ENCODE measurements around the gene MIEF1.

MIEF1 gene

DNA sequence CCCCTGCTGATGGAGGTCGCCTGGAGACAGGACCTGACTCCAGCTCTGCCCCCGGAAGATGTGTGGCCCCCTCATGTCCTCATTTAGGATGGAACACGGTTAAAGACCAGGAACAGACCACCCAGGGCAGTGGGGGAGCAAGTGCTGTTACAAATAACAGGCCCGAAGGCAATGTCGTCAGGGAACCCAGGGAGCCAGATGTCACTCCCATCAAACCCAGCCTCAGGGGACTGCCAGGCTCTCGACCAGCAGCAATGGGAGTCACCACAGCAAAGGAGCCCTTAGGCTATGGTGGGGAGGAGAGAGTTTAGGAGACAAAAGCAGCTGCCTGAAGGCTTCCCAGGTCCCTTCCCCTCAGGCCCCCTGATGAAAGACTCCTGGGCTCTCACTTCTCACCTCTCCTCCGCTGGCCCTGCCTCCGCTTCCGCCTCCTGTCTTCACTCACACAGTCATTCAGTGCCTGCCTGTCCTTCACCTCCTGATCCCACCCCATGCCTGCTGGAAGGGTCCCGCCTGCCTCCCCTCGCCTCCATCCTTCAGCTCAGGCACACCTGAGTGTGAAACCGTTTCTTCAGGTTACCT is 26.1 kb downstream of the MIEF1 start:
- DNase-seq (ENCODE audit: low read depth in 4 of 4, low spot score in 1 of 4): no peak

DNA sequence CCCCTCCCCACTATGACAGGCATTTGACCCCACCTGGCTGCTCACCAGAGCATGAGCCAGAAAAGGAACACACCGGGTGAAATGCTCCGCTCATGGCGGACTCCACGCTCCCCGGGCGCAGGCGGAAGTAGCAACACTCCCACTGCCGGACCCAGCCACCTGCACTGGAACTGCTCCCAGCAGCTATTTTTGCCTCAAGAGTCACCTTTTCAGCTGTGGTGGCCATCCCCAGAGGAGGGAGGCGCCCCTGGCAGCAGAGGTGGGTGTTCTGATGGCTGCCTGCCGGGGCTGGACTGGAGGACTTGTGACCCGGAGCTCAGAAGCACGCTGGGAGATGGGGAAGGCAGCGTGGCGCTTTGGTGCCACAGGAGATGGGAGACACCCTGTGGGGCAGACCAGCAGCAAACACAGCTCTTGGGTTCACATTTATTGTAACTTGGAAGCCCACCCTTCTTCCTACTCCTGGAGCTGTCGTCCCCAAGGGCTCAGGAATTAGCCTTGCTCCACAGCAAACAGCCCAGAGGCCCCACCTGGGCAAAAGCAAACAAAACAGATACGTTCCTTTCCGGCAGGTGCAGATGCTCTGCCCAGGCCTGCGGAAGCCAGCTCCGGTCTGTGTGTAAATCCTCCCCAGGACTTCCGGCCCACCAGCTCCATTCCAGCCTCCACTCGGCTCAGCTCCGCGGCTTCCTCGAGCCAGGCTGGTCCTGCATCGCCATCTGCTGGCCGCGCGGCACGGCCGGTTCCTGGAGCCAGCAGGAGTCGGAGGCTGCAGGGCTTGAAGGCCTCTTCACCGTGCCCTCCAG is 26.8 kb downstream of the MIEF1 start:
- DNase-seq (ENCODE audit: low read depth in 4 of 4, low spot score in 1 of 4): peak; percentile 79 to 85 (median 83)

- no peak for DNase-seq (ENCODE audit: low read depth in 4 of 4, low spot score in 1 of 4)
Measured at GRCh38 chr22:39529487-39529851, 27.4 kb downstream of the MIEF1 start.

- no peak for DNase-seq (ENCODE audit: low read depth in 4 of 4, low spot score in 1 of 4)
Measured at GRCh38 chr22:39530116-39530515, 28.0 kb downstream of the MIEF1 start.

GRCh38 chr22:39530692-39531331 is 28.7 kb downstream of the MIEF1 start:
- DNase-seq (ENCODE audit: low read depth in 4 of 4, low spot score in 1 of 4): no peak

DNA sequence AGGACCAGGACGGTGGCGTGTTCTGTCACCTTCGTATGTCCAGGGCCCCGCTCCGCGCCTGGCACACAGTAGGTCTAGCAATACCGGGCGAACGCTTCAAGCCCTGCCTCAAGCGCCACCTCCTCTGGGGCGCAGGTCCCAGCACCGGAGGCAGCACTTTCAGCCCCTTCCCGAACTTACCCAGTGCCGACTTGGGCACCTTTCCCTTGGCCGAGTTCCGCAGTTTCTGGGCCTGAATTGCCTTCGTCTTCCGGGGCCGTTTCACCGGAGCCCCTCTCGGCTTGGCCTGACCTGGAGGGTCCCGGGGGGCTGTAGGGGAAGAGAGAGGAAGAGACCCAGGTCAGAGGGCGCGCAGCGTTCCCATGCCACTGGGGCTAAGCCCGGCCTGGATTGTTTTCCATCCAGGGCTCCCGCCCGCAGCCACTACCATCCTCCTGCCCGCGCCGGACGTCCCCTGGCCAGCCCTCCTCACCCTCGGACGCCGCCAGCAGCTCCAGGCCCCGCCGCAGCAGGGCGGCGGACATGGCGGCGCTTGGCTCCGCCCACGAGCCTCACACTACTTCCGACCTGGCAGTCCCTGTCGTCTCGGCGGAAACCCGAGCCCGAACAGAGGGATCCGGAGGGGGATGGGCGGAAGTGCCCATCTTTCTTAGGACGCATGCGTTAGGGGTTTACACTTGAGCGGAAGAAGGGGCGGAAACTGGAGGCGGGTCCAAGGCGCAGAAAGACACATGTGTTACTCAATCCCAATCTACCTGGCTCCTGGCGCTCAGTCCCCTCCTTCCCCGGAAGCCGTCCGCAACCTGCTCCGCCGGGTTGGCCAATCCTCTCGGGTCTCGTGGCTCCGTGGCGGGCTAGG is 30.4 kb downstream of the MIEF1 start, which contains the start of gene RPS19BP1:
RPS19BP1 (minus strand) TSS at position 534 of the 859 bp plus-strand sequence; CDS start at position 524, 10 bp downstream.
- peak; percentile 96 to 99 (median 98) for DNase-seq (ENCODE audit: low read depth in 4 of 4, low spot score in 1 of 4)

DNA sequence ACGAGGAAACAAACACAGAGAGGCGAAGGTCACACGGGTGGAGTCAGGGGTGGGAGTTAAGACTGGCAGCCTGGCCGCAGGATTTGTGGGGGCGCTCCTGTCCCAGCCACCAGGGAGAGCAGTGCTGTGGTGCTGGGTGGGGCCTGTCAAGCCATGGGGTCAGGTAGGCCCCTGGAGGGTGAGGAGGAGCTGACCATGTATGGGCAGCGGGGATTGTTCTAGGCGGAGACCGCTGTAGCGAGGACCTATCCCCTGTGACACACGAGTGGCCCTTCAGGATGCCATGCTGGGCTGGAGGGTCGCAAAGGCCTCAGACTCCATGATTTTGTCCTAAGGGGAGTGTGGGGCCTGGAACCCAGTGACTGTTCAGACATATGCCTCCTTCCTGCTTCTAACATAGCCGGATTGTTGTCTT is 32.0 kb downstream of the MIEF1 start:
- no peak for DNase-seq (ENCODE audit: low read depth in 4 of 4, low spot score in 1 of 4)

DNA sequence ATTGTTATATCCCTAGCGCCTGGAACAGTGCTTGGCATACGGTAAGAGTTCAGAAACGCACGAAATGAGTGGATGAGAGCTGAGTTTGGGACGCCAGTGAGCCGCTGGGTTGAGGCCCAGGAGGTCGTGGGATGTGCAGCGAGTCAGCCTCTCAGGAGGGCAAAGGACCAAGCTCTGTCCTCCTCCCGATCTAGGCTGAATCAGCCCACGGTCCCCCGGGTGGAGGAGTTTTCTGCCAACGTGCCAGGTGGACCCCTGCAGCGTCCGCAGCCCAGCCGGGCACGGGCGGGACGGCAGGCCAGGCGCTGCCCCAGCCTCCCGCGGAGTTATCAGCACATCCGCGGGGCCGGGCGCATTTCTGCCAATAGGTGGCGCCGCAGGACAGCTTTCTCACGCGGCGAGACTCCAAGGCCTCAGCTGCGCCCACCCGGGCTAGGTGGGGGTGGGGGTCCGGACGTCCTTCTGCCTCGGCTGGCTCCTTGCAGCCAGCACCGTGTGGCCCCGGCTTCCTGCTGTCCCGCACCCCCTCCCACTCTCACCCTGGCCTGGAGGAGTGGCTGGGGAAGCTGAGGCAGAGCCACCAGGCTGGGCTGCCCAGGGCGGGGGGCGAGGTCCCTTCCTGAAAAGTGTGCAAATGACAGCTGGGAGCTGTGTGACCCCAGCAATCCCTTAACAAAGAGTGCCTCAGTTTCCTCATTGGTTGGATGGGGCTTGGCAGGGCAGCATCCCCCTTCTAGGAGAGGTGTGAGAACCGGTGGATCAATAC is 32.7 kb downstream of the MIEF1 start:
- peak; percentile 71 to 81 (median 77) for DNase-seq (ENCODE audit: low read depth in 4 of 4, low spot score in 1 of 4)

GRCh38 chr22:39535357-39535725 is 33.3 kb downstream of the MIEF1 start:
- no peak for DNase-seq (ENCODE audit: low read depth in 4 of 4, low spot score in 1 of 4)

GRCh38 chr22:39535831-39536449 is 33.9 kb downstream of the MIEF1 start:
- DNase-seq (ENCODE audit: low read depth in 4 of 4, low spot score in 1 of 4): no peak

DNA sequence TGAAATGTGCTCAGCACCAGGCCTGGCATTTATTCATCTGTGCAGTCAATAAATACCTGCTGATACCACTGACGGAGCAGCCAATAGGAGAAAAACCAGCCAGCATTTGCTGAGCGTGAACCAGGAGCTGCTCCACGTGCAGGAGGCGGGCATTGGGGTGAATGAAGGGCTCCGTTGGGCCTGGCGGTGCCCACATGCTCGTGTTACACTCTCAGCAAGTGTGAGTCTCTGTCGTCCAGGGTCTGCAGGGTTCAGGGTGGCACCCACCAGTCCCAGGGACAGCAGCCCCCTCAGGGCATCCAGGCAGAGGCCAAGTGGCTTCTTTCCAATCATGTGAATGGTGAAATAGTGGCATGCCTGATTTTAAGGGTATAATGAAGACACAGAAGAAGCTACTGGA is 34.6 kb downstream of the MIEF1 start:
- DNase-seq (ENCODE audit: low read depth in 4 of 4, low spot score in 1 of 4): no peak

GRCh38 chr22:39537975-39538374 is 35.9 kb downstream of the MIEF1 start:
- no peak for DNase-seq (ENCODE audit: low read depth in 4 of 4, low spot score in 1 of 4)

GRCh38 chr22:39543095-39543494 is 41.0 kb downstream of the MIEF1 start:
- DNase-seq (ENCODE audit: low read depth in 4 of 4, low spot score in 1 of 4): no peak

- peak in 2 of 4 experiments; percentile 50 to 61 for DNase-seq (ENCODE audit: low read depth in 4 of 4, low spot score in 1 of 4)
Measured at GRCh38 chr22:39545386-39546365, 43.6 kb downstream of the MIEF1 start.

GRCh38 chr22:39546889-39547586 is 44.9 kb downstream of the MIEF1 start:
- no peak for DNase-seq (ENCODE audit: low read depth in 4 of 4, low spot score in 1 of 4)

- DNase-seq (ENCODE audit: low read depth in 4 of 4, low spot score in 1 of 4): no peak
Measured at GRCh38 chr22:39547587-39547947, 45.5 kb downstream of the MIEF1 start.

DNA sequence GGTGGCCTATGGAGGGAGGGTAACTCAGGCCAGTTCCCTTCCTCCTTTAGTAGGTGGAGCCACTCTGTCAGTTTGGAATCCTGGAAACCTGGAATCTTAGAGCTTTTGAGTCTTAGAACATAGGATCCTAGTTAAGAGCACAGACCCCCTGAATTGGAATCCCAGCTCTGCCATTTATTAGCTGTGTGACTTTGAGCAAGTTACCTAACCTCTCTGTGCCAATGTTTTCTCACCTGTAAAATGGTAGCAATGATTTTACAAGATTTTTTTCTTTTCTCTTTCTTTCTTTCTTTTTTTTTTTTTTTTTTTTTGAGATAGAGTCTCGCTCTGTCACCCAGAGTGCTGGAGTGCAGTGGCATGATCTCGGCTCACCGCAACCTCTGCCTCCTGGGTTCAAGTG is 51.3 kb downstream of the MIEF1 start:
- DNase-seq (ENCODE audit: low read depth in 4 of 4, low spot score in 1 of 4): no peak

DNA sequence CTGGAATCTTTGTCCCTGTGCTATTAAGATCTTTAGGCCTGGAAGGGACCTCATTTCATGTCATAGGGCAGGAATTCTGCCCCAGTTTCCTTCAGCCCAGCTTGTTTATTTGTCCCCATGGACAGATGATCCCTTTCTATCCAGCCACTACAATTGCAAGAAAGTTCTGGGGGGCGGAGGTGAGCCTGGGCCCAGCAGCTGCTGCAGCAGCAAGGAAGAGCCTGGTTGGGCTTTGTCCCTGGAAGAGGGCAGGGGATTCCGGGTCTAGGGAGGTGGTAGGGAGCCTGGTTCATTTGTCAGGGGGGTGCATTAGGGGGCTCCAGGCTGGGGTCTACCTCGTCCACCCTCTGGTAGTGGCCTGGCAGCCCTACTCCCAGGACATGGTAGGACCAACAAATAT is 52.1 kb downstream of the MIEF1 start:
- no peak for DNase-seq (ENCODE audit: low read depth in 4 of 4, low spot score in 1 of 4)
